ENCODE results near the gene NXPH3.

Gene NXPH3

GRCh38 chr17:49580055-49580721 is 4.5 kb downstream of the NXPH3 start:
- TF ChIP-seq CTCF (IDR thresholded peaks at IDR 0.05; ENCODE audit: low read depth, low read length), result no peak
- no peak overlapping the region for H3K4me3 ChIP-seq (replicated peaks in 1 of 2; ENCODE audit: low read depth in 2 of 2, low read length in 2 of 2)
- no peak for DNase-seq (ENCODE audit: low read depth in 2 of 2)

- DNase-seq (ENCODE audit: low read depth in 2 of 2), result no peak
- H3K4me3 ChIP-seq (replicated peaks in 1 of 2; ENCODE audit: low read depth in 2 of 2, low read length in 2 of 2), result no peak overlapping the region
- TF ChIP-seq CTCF (IDR thresholded peaks at IDR 0.05; ENCODE audit: low read depth, low read length), result no peak
Observed at GRCh38 chr17:49580981-49581647, 5.4 kb downstream of the NXPH3 start.

- TF ChIP-seq CTCF (IDR thresholded peaks at IDR 0.05; ENCODE audit: low read depth, low read length), result no peak
- H3K4me3 ChIP-seq (replicated peaks in 1 of 2; ENCODE audit: low read depth in 2 of 2, low read length in 2 of 2), result no peak overlapping the region
- no peak for DNase-seq (ENCODE audit: low read depth in 2 of 2)
Observed at GRCh38 chr17:49581648-49581998, 6.0 kb downstream of the NXPH3 start.

- H3K4me3 ChIP-seq (replicated peaks in 1 of 2; ENCODE audit: low read depth in 2 of 2, low read length in 2 of 2), result no peak overlapping the region
- no peak for TF ChIP-seq CTCF (IDR thresholded peaks at IDR 0.05; ENCODE audit: low read depth, low read length)
- DNase-seq (ENCODE audit: low read depth in 2 of 2), result no peak
Observed at GRCh38 chr17:49582055-49582722, 6.5 kb downstream of the NXPH3 start.

GRCh38 chr17:49582789-49583188 is 7.1 kb downstream of the NXPH3 start:
- peak in 1 of 2 donors; percentile 22 for DNase-seq (ENCODE audit: low read depth in 2 of 2)
- no peak for TF ChIP-seq CTCF (IDR thresholded peaks at IDR 0.05; ENCODE audit: low read depth, low read length)
- no peak overlapping the region for H3K4me3 ChIP-seq (replicated peaks in 1 of 2; ENCODE audit: low read depth in 2 of 2, low read length in 2 of 2)

- no peak for DNase-seq (ENCODE audit: low read depth in 2 of 2)
- no peak overlapping the region for H3K4me3 ChIP-seq (replicated peaks in 1 of 2; ENCODE audit: low read depth in 2 of 2, low read length in 2 of 2)
- TF ChIP-seq CTCF (IDR thresholded peaks at IDR 0.05; ENCODE audit: low read depth, low read length), result no peak
Observed at GRCh38 chr17:49583226-49583625, 7.6 kb downstream of the NXPH3 start.
